Islet of Langerhans (tissue), 1 donor: ENCODE measurements around the gene PLEKHA8.

Experiments
- FAIRE-seq: peaks from one replicate; lab custom pipeline; 2011; peaks lifted over from hg19 to GRCh38; lab: Jason Lieb, UNC

PLEKHA8 gene

DNA sequence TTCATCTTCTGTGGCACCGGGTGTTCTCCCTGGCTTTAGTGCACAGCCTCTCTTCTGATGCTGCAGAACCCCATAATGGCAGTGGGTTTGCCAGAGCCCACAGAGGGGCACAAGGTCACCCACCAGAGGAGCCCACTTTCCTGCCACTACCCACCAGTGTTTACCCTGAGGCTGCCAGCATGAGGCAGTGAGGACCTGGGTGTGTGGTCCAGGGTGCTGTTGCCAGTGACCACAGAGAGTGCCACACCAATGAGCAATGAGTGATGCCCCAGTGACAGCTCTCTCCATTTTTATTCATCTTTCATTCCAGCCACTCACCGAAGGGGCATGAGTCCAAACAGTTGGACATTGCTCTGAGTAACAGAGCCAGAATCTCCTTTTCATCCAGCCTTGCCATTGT, 141.4 kb downstream of the PLEKHA8 start:
- no peak for FAIRE-seq

DNA sequence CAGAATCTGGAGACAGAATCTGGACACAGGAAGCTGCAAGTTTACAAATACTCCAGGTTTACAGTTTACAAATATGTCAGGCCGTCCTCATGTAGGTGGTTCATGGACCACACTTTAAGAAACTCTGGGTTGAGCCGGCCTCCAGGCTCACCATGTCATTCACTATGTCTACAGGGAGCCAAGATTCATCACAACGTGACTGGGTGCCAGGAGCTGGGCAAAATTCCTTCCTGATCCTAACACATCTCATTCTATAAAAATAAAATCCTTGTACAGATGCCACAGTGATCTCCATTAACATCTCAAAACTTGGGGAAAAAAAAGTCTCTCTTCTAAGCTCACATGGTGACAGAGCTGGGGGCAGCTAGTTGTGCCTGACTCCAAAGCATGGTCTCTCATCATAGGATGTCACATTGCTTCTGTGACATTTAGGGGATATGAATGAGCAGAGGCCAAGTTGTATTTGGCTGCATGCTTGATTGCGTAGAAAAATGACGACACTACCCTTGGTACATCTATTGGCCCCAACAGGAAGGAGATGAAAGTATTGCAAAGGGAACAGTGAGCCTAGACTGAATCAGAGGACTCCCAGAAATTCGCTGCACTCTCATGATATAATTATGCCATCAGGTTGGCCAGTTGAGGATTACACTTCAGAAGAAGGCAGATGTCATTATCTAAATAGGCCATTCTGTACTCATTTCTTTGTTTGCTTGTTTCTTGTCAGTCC, 142.4 kb downstream of the PLEKHA8 start:
- no peak for FAIRE-seq

DNA sequence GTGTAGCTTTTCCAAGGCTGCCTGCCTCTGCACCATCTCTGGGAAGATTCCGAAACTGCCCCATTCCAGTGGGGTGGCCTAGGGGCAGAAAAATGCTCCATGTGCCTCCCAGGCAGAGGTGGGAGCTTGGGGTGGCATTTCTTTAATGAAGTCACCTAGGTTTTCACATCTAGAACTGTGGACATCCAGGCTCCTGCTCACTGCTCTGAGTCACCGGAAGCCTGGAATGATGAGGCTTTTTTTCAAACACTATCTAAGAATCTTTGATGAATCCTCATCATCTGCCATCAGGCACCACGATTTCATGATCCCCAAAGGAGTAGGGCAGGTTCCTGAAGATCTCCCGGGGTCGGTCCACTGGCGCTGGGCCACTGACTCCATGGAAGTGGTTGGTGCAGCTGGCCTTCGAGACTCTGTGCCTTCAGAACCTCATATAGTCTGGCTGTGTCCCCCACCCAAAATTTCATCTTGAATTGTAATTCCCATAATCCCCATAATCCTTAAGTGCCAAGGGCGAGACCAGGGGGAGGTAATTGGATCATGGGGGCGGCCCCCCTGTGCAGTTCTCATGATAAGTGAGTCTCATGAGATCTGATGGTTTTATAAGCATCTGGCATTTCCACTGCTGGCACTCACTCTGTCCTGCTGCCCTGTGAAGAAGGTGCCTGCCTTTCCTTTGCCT, 143.7 kb downstream of the PLEKHA8 start:
- no peak for FAIRE-seq

DNA sequence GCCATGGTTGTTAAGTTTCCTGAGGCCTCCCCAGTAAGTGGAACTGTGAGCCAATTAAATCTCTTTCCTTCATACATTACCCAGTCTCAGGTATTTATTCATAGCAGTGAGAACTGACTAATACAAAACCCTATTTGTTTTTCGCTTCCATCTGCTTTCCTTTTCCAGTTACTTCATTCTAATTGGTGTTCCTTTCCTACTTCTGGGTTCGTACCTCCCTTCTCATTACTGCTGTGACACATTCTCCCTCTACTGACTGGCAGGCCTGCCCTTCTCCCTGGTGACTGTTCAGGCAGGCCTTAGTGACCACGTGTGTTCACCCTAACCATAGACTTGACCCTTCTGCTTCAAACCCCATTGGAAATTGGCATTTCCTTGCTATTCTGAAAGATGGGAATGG, 144.2 kb downstream of the PLEKHA8 start:
- no peak for FAIRE-seq

DNA sequence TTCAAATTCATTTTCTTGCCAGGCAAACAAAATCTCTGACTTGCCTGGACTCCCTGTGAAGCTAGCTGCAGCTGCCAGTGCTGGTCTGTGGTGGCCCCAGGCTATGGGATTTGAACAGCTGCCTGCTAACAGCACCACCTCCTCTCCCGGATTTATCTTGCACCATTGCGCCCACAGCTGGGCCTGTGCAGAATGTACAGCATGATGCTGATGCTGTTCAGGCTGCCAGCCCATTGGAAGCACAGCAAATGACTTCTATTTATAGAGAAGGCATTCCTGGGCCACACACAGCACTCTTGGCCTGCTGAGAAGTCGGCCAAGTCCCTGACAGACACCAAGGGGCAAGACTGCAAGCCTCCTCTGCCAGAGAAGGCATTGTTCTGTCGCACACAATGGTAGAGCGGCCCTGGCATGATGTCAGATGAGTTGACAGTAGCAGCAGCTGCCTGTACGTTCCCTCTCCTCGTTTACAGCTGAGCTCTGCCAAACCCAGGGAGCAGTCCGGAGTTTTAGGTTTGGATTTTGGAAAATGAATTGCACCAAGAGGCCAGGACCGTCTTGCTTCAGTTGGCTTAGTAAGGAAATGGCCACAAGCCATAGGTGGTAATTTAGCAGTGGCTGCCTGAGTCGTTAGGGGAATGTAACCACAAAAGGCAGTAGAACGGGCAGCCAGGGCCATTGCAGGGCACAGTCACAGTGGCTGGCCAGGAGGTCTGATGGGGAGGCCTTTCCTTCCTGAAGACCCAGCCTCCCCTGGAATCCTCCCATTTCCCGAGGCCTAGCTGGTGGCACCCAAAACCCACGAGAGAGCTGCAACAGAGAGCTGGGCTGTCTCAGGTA, 145.1 kb downstream of the PLEKHA8 start:
- no peak for FAIRE-seq

DNA sequence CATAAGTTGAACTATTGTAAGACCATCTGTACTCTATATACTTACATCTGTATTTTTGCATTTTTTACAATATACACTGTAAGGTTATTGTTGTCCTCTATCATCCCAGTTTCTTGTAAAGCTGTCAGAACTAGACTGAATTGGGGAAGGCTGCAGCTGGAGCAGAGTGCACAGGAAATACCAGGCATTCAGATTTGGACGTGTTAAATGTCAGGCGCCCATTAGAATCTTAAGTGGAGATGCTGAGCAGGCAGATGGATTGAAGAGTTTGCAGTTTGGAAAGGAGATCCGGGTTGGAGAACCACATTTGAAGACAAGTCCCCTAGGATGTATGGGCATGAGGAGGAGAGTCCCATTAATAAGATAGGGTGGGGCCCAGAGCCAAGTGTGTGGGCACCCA, 147.0 kb downstream of the PLEKHA8 start:
- FAIRE-seq = no peak

DNA sequence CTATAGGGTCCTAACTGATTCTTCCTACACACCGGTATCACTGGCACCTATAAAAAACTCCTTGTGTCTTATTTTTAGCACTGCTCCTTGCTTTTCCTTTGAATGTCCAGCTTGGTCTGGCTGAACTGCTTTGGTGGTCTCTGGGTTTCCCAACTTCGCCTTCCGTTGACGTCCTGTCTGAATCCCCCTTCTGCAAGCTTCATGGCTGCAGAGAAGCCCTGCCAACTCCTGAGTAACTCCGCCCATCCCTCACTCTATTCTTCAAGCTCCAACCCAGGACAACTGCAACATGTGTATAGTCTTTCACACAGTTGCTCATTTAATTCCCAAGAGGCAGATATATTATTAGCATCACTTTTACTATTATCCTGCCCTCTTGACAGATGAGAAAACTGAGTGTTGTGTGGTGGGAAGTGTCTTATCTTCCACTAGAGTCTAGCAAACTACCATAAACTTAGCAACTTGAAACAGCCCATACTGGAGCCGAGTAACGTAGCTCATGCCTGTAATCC, 147.5 kb downstream of the PLEKHA8 start:
- FAIRE-seq = no peak

DNA sequence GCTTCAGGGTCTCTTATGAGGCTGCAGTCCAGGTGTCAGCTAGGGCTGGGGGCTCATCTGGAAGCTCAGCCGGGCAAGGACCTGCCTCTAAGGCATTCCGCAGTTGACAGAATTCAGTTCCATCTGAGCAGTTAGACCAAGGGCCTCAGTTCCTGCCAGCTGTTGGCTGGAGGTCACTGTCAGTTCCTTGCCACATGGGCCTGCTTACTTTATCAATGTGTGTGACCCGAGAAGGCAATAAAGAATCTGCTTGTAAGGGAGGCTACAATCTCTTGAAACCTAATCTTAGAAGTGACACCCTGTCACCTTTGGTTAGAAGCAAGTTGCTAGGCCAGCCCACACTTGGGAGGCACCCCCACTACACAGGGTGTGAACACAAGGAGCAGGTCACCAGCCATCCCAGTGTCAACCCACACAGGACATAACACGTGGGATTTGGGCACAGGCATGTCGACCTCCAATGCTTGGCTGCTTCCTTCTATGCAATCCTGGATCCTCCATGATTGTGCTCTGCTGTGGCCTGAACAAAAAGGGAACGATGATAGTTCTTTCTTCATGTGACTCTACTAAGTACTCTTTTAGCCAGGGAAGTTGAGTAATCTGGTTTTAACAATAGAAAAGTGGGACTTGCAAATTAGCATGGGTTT, 148.4 kb downstream of the PLEKHA8 start:
- FAIRE-seq = no peak

DNA sequence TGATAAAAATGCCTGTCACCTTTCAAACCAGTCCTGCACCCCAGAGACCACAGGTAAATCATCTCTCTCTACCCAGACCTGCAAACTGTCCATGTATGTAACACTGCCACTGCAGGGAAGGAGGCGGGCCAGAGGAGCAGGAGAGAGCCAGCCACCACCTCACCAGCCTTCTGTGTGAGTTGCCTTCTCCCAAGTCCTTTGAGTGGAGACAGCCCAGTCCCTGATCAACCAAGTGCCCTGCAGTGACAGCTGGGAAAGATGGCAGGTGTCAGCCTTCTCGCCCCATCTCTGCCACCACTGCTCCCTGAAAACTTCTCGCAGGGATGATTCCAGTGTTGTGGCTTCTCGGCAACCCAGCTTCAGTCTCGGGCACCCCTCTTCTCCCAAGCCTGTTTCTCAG, 149.0 kb downstream of the PLEKHA8 start:
- no peak for FAIRE-seq

DNA sequence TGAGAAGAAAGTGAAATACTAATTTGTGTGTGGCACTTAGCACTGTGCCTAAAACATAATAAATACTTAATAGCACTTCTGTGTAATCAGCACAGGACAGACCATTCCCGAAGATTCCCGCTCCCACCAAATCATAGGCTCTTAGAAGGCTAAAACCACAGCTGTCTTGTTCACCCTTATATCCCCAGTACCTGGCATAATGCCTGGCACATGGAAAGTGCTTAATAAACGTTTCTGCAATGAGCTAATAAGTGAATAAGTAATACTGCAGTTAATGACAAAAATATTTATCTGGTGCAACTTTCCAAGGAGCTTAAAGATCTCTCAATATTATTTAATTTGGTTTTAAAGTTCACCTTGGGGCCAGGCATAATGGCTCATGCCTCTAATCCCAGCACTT, 149.8 kb downstream of the PLEKHA8 start:
- no peak for FAIRE-seq

DNA sequence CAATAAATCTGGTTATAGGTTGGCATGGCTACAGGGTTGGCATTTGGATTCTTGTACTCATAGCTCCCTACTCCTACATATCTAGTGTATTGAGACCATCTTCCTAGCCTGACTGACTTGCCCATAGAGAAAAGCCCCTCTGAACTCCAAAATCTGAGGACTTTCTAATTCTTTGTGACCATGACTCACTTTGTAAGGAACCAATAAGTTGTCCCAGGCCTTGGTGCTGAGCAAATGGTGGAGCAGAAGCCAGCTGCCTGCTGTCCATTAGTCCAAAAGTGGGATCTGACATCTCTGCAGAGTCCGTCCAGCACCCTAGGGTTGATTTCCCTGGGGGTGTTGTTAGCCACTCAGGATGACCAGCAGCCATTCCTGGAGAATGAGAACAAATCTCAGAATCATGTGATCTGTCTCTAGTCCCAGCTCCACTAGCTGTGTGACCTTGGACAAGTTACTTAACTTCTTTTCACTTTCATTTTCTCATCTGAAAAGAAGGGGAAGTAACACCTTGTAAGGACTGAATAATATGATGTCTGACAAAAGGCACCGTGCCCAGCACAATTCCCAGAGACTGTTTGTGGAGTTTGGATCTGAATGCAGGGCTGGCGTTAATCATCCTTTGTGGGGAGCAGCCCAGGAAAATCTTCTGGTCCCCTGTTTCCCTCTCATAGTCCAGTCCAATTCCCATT, 150.7 kb downstream of the PLEKHA8 start:
- FAIRE-seq = no peak
